Endothelial cell of umbilical vein (primary cell): ENCODE results near the gene HYDIN. TPM values are rescaled to one million over a fixed set of nuclear protein-coding genes. Genes with fewer than 3 reads are reported as not detected.

Experiments
- BruUV-seq: library from RNA; stranded (reverse); fragments of 400-500 nt; replicated peaks from 2 replicates; lab custom pipeline; 2021; lab: Mats Ljungman, UMichigan
- CTCF ChIA-PET: fragments of 300-600, 350-600 bp; sonication (Branson Sonifier 250); formaldehyde crosslinking; loops from one replicate; lab custom pipeline; 2021; ENCODE audit warnings: antibody characterized with exemption, inconsistent platforms; lab: Charles Lee
- POLR2A ChIA-PET: fragments of 300-600, 350-600 bp; sonication (Branson Sonifier 250); formaldehyde crosslinking; loops from one replicate; lab custom pipeline; 2021; ENCODE audit warnings: antibody characterized with exemption, inconsistent platforms; lab: Charles Lee
- DNase-seq: peaks from one replicate; pipeline ENCODE4 v3.0.0-alpha.2; 2011; ENCODE audit warnings: low read depth, low spot score
- FAIRE-seq: peaks from 2 replicates; lab custom pipeline; 2011; peaks lifted over from hg19 to GRCh38; lab: Jason Lieb, UNC
- H2AFZ ChIP-seq: 2 replicates; pipeline ENCODE4 v1.6.0; 2012; ENCODE audit warnings: low read depth, low read length, control low read depth, inconsistent platforms
- H3K27ac ChIP-seq: 2 replicates; pipeline ENCODE4 v1.5.1; 2011; ENCODE audit warnings: low read depth, mild to moderate bottlenecking, control low read depth, low read length, moderate library complexity; ENCODE audit not compliant: insufficient read depth
- H3K27me3 ChIP-seq, 2 experiments: 2 replicates each; pipeline versions ENCODE4 v1.6.0 to v1.6.1; 2011; ENCODE audit warnings: low read length in 2 of 2, mixed read lengths in 1 of 2; ENCODE audit not compliant: control insufficient read depth in 2 of 2, insufficient read depth in 2 of 2
- H3K36me3 ChIP-seq, 2 experiments: 2 replicates in 1 of 2; 3 replicates in 1 of 2; pipeline ENCODE4 v1.5.1; 2011; ENCODE audit warnings: low read length in 2 of 2, mild to moderate bottlenecking in 1 of 2, moderate library complexity in 1 of 2; ENCODE audit not compliant: control insufficient read depth in 2 of 2, insufficient read depth in 2 of 2; ENCODE audit errors: extremely low read depth in 1 of 2
- H3K4me1 ChIP-seq: 3 replicates; pipeline ENCODE4 v1.5.1; 2011; ENCODE audit warnings: mild to moderate bottlenecking, low read length; ENCODE audit not compliant: control insufficient read depth, insufficient read depth; ENCODE audit errors: extremely low read depth
- H3K4me2 ChIP-seq: 2 replicates; pipeline ENCODE4 v1.6.1; 2011; ENCODE audit warnings: low read length, control low read depth, mixed read lengths; ENCODE audit not compliant: insufficient read depth
- H3K4me3 ChIP-seq, 3 experiments: fragments of 200-600 bp in 1 of 3; sonication (generic), shearing (Covaris generic) in 1 of 3; replicated peaks in 1 of 3; 2 replicates each; pipeline ENCODE4 v1.5.1; 2011 to 2016; ENCODE audit warnings: control low read depth in 3 of 3, low read length in 3 of 3, mild to moderate bottlenecking in 2 of 3, inconsistent platforms in 1 of 3, low read depth in 1 of 3, moderate library complexity in 1 of 3; ENCODE audit not compliant: insufficient read depth in 1 of 3
- H3K79me2 ChIP-seq: 2 replicates; pipeline ENCODE4 v1.6.0; 2012; ENCODE audit warnings: low read length, inconsistent platforms; ENCODE audit not compliant: control insufficient read depth, insufficient read depth
- H3K9ac ChIP-seq: replicated peaks from 2 replicates; pipeline ENCODE3; 2011; ENCODE audit warnings: low read length, control low read depth; ENCODE audit not compliant: insufficient read depth; ENCODE audit errors: extremely low read depth
- H3K9me1 ChIP-seq: replicated peaks from 3 replicates; pipeline ENCODE4 v1.6.0; 2011; ENCODE audit warnings: mild to moderate bottlenecking, low read length; ENCODE audit not compliant: control insufficient read depth, insufficient read depth; ENCODE audit errors: extremely low read depth
- H3K9me3 ChIP-seq: replicated peaks from 2 replicates; pipeline ENCODE4 v1.5.1; 2012; ENCODE audit warnings: low read length, inconsistent platforms; ENCODE audit not compliant: control insufficient read depth, insufficient read depth
- H4K20me1 ChIP-seq: replicated peaks from 2 replicates; pipeline ENCODE3; 2011; ENCODE audit warnings: mild to moderate bottlenecking, low read length; ENCODE audit not compliant: control insufficient read depth, insufficient read depth; ENCODE audit errors: extremely low read depth
- CTCF ChIP-seq, 2 donors: IDR thresholded peaks; 1 replicate in 1 of 2; 2 replicates in 1 of 2; pipeline ENCODE4 v1.5.1; 2011; ENCODE audit warnings: low read length in 2 of 2, mild to moderate bottlenecking in 2 of 2, moderate library complexity in 2 of 2, control low read depth in 1 of 2, inconsistent platforms in 1 of 2, low read depth in 1 of 2; ENCODE audit not compliant: insufficient read depth in 1 of 2; ENCODE audit errors: extremely low read depth in 1 of 2
- EZH2 ChIP-seq: IDR thresholded peaks from 2 replicates; pipeline ENCODE4 v1.6.1; 2012; ENCODE audit warnings: borderline replicate concordance, low read depth, mild to moderate bottlenecking, moderate library complexity, low read length, inconsistent platforms; ENCODE audit not compliant: severe bottlenecking
- FOS ChIP-seq: IDR thresholded peaks from 2 replicates; pipeline ENCODE4 v1.6.1; 2011; ENCODE audit warnings: mild to moderate bottlenecking, low read length, moderate library complexity, borderline replicate concordance; ENCODE audit not compliant: insufficient read depth
- GATA2 ChIP-seq: IDR thresholded peaks from 2 replicates; pipeline ENCODE4 v1.7.0; 2011; ENCODE audit warnings: low read depth, mild to moderate bottlenecking, moderate library complexity, mixed read lengths, low read length; ENCODE audit not compliant: insufficient read length, insufficient read depth
- JUN ChIP-seq: IDR thresholded peaks from 2 replicates; pipeline ENCODE4 v1.6.1; 2011; ENCODE audit warnings: borderline replicate concordance, low read depth; ENCODE audit not compliant: insufficient read length, insufficient read depth
- MAX ChIP-seq: IDR thresholded peaks from 2 replicates; pipeline ENCODE4 v1.6.1; 2011; ENCODE audit not compliant: insufficient read depth, insufficient read length
- MYC ChIP-seq: IDR thresholded peaks from one replicate; pipeline ENCODE4 v1.6.1; 2011; ENCODE audit warnings: mild to moderate bottlenecking, low read depth, low read length
- POLR2A ChIP-seq: IDR thresholded peaks from 2 replicates; pipeline ENCODE4 v1.6.1; 2012; ENCODE audit warnings: low read depth, mild to moderate bottlenecking, control low read depth, low read length
- POLR2AphosphoS5 ChIP-seq: IDR thresholded peaks from 2 replicates; pipeline ENCODE4 v1.6.1; 2012; ENCODE audit warnings: low read depth, mild to moderate bottlenecking, control low read depth, low read length, moderate library complexity; ENCODE audit not compliant: insufficient read depth
- dilution Hi-C: fragments of 300-500 bp; cut with MboI; formaldehyde crosslinking; loops from one replicate; pipeline ENCODE4 v1.15.0; 2019; ENCODE audit warnings: low sequenced_read_pairs; ENCODE audit not compliant: extremely low pct_ligation_motif_present
- intact Hi-C: fragments of 100-400 bp; cut with micrococcal nuclease; formaldehyde crosslinking; loops from one replicate; pipeline ENCODE4 v1.10.0; 2022
- polyA plus RNA-seq, 4 experiments: library from polyadenylated mRNA; depleted of rRNA in 3 of 4; stranded (reverse) in 3 of 4; unstranded in 1 of 4; fragments of >200 nt; gene quantifications; 2 replicates each; pipeline versions ENCODE4 v1.2.1 to v1.2.3, GENCODE V29; 2011 to 2012; ENCODE audit warnings: missing spikeins in 1 of 4
- total RNA-seq: library from RNA; stranded (reverse); gene quantifications from 2 replicates; pipeline ENCODE4 v1.2.3, GENCODE V29; 2021

HYDIN gene
- total and polyA plus RNA-seq, 2 donors (not counting 3 experiments of a cell fraction or from before 2014, with no cell fraction given) = not detected

GRCh38 chr16:70786020-70786755 is 444.3 kb downstream of the HYDIN start:
- no peaks in the 10 kb centered on the region for H3K9me1 ChIP-seq
- dilution Hi-C loops (no loop called here), intact Hi-C loops (no loop called here)
- H3K27ac ChIP-seq = no peak overlapping the region
- no peaks in the 10 kb centered on the region for H3K27me3 ChIP-seq
- no peak overlapping the region for H3K4me2 ChIP-seq
- no peak overlapping the region for H3K4me3 ChIP-seq
- BruUV-seq = no TSS peak
- H3K79me2 ChIP-seq = peaks cover 5% of the 10 kb centered on the region
- H3K36me3 ChIP-seq = peaks cover 5 to 40% of the 10 kb centered on the region in 2 experiments
- no peak overlapping the region for H2AFZ ChIP-seq
- H3K9me3 ChIP-seq = no peaks in the 10 kb centered on the region
- ChIA-PET POLR2A (no interaction called here), CTCF (no interaction called here)
- TF ChIP-seq POLR2AphosphoS5 (no peak), JUN (no peak), MYC (no peak), GATA2 (no peak), CTCF (IDR thresholded peaks at IDR 0.05; ENCODE audit: extremely low read depth in 1 of 2, insufficient read depth in 1 of 2, low read depth in 1 of 2, low read length in 2 of 2) (no peak), POLR2A (no peak), MAX (no peak), EZH2 (no peak), FOS (no peak)
- no peak overlapping the region for H3K9ac ChIP-seq
- FAIRE-seq = no peak
- no peaks in the 10 kb centered on the region for H4K20me1 ChIP-seq
- no peak for DNase-seq
- no peaks in the 10 kb centered on the region for H3K4me1 ChIP-seq
